ENCODE results near the gene CDK17.

- TF ChIP-seq, protein P1, sequence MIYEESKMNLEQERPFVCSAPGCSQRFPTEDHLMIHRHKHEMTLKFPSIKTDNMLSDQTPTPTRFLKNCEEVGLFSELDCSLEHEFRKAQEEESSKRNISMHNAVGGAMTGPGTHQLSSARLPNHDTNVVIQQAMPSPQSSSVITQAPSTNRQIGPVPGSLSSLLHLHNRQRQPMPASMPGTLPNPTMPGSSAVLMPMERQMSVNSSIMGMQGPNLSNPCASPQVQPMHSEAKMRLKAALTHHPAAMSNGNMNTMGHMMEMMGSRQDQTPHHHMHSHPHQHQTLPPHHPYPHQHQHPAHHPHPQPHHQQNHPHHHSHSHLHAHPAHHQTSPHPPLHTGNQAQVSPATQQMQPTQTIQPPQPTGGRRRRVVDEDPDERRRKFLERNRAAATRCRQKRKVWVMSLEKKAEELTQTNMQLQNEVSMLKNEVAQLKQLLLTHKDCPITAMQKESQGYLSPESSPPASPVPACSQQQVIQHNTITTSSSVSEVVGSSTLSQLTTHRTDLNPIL (CRISPR knock-in tag; IDR thresholded peaks at IDR 0.05; ENCODE audit: low read depth), result no peak
- TF ChIP-seq ZFP30 (CRISPR knock-in tag; IDR thresholded peaks at IDR 0.05) (no peak), CSDC2 (CRISPR knock-in tag; IDR thresholded peaks at IDR 0.05) (no peak), TCF4 (CRISPR knock-in tag; IDR thresholded peaks at IDR 0.05; ENCODE audit: borderline replicate concordance) (no peak), OSR1 (CRISPR knock-in tag; IDR thresholded peaks at IDR 0.05) (no peak), ZFP3 (CRISPR knock-in tag; IDR thresholded peaks at IDR 0.05) (no peak), RARB (CRISPR knock-in tag; IDR thresholded peaks at IDR 0.05) (no peak), ZNF70 (CRISPR knock-in tag; IDR thresholded peaks at IDR 0.05) (no peak)
- TF ChIP-seq, protein P2, sequence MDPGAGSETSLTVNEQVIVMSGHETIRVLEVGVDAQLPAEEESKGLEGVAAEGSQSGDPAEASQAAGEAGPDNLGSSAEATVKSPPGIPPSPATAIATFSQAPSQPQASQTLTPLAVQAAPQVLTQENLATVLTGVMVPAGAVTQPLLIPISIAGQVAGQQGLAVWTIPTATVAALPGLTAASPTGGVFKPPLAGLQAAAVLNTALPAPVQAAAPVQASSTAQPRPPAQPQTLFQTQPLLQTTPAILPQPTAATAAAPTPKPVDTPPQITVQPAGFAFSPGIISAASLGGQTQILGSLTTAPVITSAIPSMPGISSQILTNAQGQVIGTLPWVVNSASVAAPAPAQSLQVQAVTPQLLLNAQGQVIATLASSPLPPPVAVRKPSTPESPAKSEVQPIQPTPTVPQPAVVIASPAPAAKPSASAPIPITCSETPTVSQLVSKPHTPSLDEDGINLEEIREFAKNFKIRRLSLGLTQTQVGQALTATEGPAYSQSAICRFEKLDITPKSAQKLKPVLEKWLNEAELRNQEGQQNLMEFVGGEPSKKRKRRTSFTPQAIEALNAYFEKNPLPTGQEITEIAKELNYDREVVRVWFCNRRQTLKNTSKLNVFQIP (CRISPR knock-in tag; IDR thresholded peaks at IDR 0.05; ENCODE audit: borderline replicate concordance, low read depth), result no peak
Observed at GRCh38 chr12:96378319-96378718, 21.9 kb downstream of the CDK17 start.
